HCT116 (cell line): ENCODE results near the gene MAP1LC3B. TPM values are rescaled to one million over a fixed set of nuclear protein-coding genes. Genes with fewer than 3 reads are reported as not detected.
"Not testable (repeated sequence)": the region's sequence is repeated elsewhere in the genome, so short reads cannot be mapped to it uniquely, and the experiment has no call there.

ENCODE experiments used
- ATAC-seq: fragments of 200-7000 bp; cut with Tn5 transposase; 2 replicates; pipeline ENCODE4 v1.9.1; 2020; ENCODE audit warnings: mild to moderate bottlenecking, moderate library complexity
- BruUV-seq: library from RNA; stranded (reverse); fragments of 400-500 nt; replicated peaks from 2 replicates; lab custom pipeline; 2021; lab: Mats Ljungman, UMichigan
- CTCF ChIA-PET: fragments of 300-600 bp; sonication (Branson Sonifier 250); formaldehyde crosslinking; loops from one replicate; lab custom pipeline; 2021; ENCODE audit warnings: antibody characterized with exemption; lab: Charles Lee
- POLR2A ChIA-PET: fragments of 300-600, 350-600 bp; sonication (Branson Sonifier 250); formaldehyde crosslinking; loops from one replicate; lab custom pipeline; 2021; ENCODE audit warnings: antibody characterized with exemption; lab: Charles Lee
- RAD21 ChIA-PET, 2 experiments: fragments of 300-600 bp; sonication (Branson Sonifier 250); formaldehyde crosslinking; loops; one replicate each; lab custom pipeline; 2023; ENCODE audit warnings: low total read pairs in 2 of 2; ENCODE audit not compliant: uncharacterized antibody in 2 of 2, unreplicated experiment in 2 of 2, low non-redundant PET in 1 of 2; lab: Charles Lee
- DNase-seq: peaks from one replicate; pipeline ENCODE4 v3.0.0-alpha.2; 2010; ENCODE audit warnings: low read depth, low spot score
- H2AFZ ChIP-seq: fragments of 200-600 bp; shearing (Covaris generic), sonication (generic); 2 replicates; pipeline ENCODE4 v1.6.1; 2017; ENCODE audit warnings: low read depth, mixed run types, mixed read lengths, antibody characterized with exemption, low read length; ENCODE audit not compliant: poor library complexity, severe bottlenecking
- H3K27ac ChIP-seq: 2 replicates; pipeline ENCODE4 v1.5.1; 2012; ENCODE audit warnings: low read depth, low read length
- H3K27me3 ChIP-seq: fragments of 200-600 bp; sonication (generic); 2 replicates; pipeline ENCODE4 v1.6.1; 2016; ENCODE audit warnings: mixed run types, low read length, mixed read lengths; ENCODE audit not compliant: insufficient read depth
- H3K36me3 ChIP-seq, 2 experiments: fragments of 200-500 bp in 1 of 2; fragments of 200-600 bp in 1 of 2; sonication (Bioruptor generic) in 1 of 2; sonication (generic) in 1 of 2; 2 replicates each; pipeline versions ENCODE4 v1.5.1 to v1.6.1; 2014 to 2016; ENCODE audit warnings: low read length in 2 of 2, inconsistent platforms in 1 of 2, mixed read lengths in 1 of 2, mixed run types in 1 of 2; ENCODE audit not compliant: insufficient read depth in 2 of 2, control insufficient read depth in 1 of 2
- H3K4me1 ChIP-seq, 2 experiments: fragments of 200-600 bp in 1 of 2; sonication (generic) in 1 of 2; 2 replicates each; pipeline versions ENCODE4 v1.5.1 to v1.6.1; 2012 to 2017; ENCODE audit warnings: low read length in 2 of 2, inconsistent platforms in 1 of 2, mild to moderate bottlenecking in 1 of 2, mixed read lengths in 1 of 2, mixed run types in 1 of 2, moderate library complexity in 1 of 2; ENCODE audit not compliant: insufficient read depth in 2 of 2, control insufficient read depth in 1 of 2
- H3K4me2 ChIP-seq: fragments of 200-600 bp; sonication (generic); 2 replicates; pipeline ENCODE4 v1.6.1; 2017; ENCODE audit warnings: mixed run types, low read length, mixed read lengths
- H3K4me3 ChIP-seq, 2 experiments: fragments of 200-600 bp in 1 of 2; sonication (generic) in 1 of 2; replicated peaks in 1 of 2; 2 replicates each; pipeline ENCODE4 v1.5.1; 2011 to 2016; ENCODE audit warnings: low read length in 2 of 2, control low read depth in 1 of 2, low read depth in 1 of 2, mild to moderate bottlenecking in 1 of 2, mixed read lengths in 1 of 2, mixed run types in 1 of 2
- H3K79me2 ChIP-seq: fragments of 200-600 bp; sonication (generic); 2 replicates; pipeline ENCODE4 v1.6.1; 2017; ENCODE audit warnings: mild to moderate bottlenecking, mixed run types, low read length, moderate library complexity, mixed read lengths; ENCODE audit not compliant: insufficient read depth
- H3K9ac ChIP-seq: fragments of 200-600 bp; sonication (generic); 2 replicates; pipeline ENCODE4 v1.6.1; 2016; ENCODE audit warnings: low read length, mixed read lengths
- H3K9me2 ChIP-seq: fragments of 200-600 bp; sonication (generic), shearing (Covaris generic); 2 replicates; pipeline ENCODE4 v1.6.1; 2017; ENCODE audit warnings: mixed run types, mild to moderate bottlenecking, moderate library complexity; ENCODE audit not compliant: insufficient read depth
- H3K9me3 ChIP-seq, 2 experiments: fragments of 200-500 bp in 1 of 2; fragments of 200-600 bp in 1 of 2; sonication (Bioruptor generic) in 1 of 2; sonication (generic) in 1 of 2; 2 replicates each; pipeline ENCODE4 v1.6.1; 2014 to 2017; ENCODE audit warnings: low read length in 2 of 2, mixed read lengths in 2 of 2, inconsistent platforms in 1 of 2, low read depth in 1 of 2, mild to moderate bottlenecking in 1 of 2, mixed run types in 1 of 2, moderate library complexity in 1 of 2; ENCODE audit not compliant: control insufficient read depth in 1 of 2, insufficient read depth in 1 of 2
- H4K20me1 ChIP-seq: fragments of 200-600 bp; sonication (generic), shearing (Covaris generic); 2 replicates; pipeline ENCODE4 v1.6.1; 2017; ENCODE audit warnings: mixed run types, mild to moderate bottlenecking, moderate library complexity; ENCODE audit not compliant: insufficient read depth
- CBX3 ChIP-seq: IDR thresholded peaks from 2 replicates; pipeline ENCODE4 v1.6.1; 2012; ENCODE audit warnings: low read depth
- CEBPB ChIP-seq: IDR thresholded peaks from 2 replicates; pipeline ENCODE4 v1.6.1; 2012; ENCODE audit warnings: low read depth
- EGR1 ChIP-seq: IDR thresholded peaks from 2 replicates; pipeline ENCODE4 v1.6.1; 2012; ENCODE audit warnings: low read depth
- ELF1 ChIP-seq: IDR thresholded peaks from 2 replicates; pipeline ENCODE4 v1.6.1; 2012; ENCODE audit warnings: low read depth, borderline replicate concordance
- EZH2 ChIP-seq: fragments of 200-600 bp; sonication (generic); IDR thresholded peaks from 2 replicates; pipeline ENCODE4 v1.6.1; 2017; ENCODE audit warnings: antibody characterized with exemption, mixed run types
- JUND ChIP-seq: IDR thresholded peaks from 2 replicates; pipeline ENCODE4 v1.6.1; 2012
- POLR2A ChIP-seq: IDR thresholded peaks from 2 replicates; pipeline ENCODE4 v1.7.0; 2011; ENCODE audit warnings: borderline replicate concordance; ENCODE audit not compliant: insufficient read depth, insufficient read length; ENCODE audit errors: extremely low read depth
- POLR2AphosphoS5 ChIP-seq: IDR thresholded peaks from 2 replicates; pipeline ENCODE4 v1.6.1; 2011; ENCODE audit warnings: mild to moderate bottlenecking, low read depth, low read length, moderate library complexity
- RAD21 ChIP-seq: IDR thresholded peaks from 2 replicates; pipeline ENCODE4 v1.6.1; 2012; ENCODE audit warnings: low read depth, mild to moderate bottlenecking
- SIN3A ChIP-seq: IDR thresholded peaks from 2 replicates; pipeline ENCODE4 v1.6.1; 2012; ENCODE audit warnings: low read depth
- SP1 ChIP-seq: IDR thresholded peaks from 2 replicates; pipeline ENCODE4 v1.6.1; 2012; ENCODE audit warnings: low read depth
- SRF ChIP-seq: IDR thresholded peaks from 2 replicates; pipeline ENCODE4 v1.6.1; 2012; ENCODE audit warnings: low read depth
- TCF7L2 ChIP-seq: IDR thresholded peaks from 2 replicates; pipeline ENCODE4 v1.7.0; 2011; ENCODE audit warnings: borderline replicate concordance, inconsistent platforms; ENCODE audit not compliant: insufficient read depth, insufficient read length; ENCODE audit errors: extremely low read depth
- YY1 ChIP-seq: IDR thresholded peaks from 2 replicates; pipeline ENCODE4 v1.6.1; 2011; ENCODE audit warnings: low read length, low read depth, moderate library complexity, mild to moderate bottlenecking; ENCODE audit not compliant: insufficient replicate concordance; ENCODE audit errors: extremely low read depth
- ZFX ChIP-seq: fragments of 450-650 bp; IDR thresholded peaks from 2 replicates; pipeline ENCODE4 v1.6.1; 2017
- ZNF274 ChIP-seq: fragments of 200-500 bp; sonication (Bioruptor generic); IDR thresholded peaks from 2 replicates; pipeline ENCODE4 v1.6.1; 2014; ENCODE audit warnings: mild to moderate bottlenecking, low read depth, low read length, inconsistent platforms
- intact Hi-C: fragments of 100-400 bp; cut with micrococcal nuclease; formaldehyde crosslinking; loops from 2 replicates; pipeline ENCODE4 v1.10.0; 2022
- total RNA-seq: library from RNA; stranded (reverse); gene quantifications from one replicate; pipeline ENCODE4 v1.2.1, GENCODE V29; 2021; ENCODE audit not compliant: unreplicated experiment
- TF ChIP-seq, protein P1 (sequence below): IDR thresholded peaks from 2 replicates; pipeline ENCODE4 v1.6.1; 2011; ENCODE audit warnings: mild to moderate bottlenecking, low read length, moderate library complexity; ENCODE audit not compliant: insufficient replicate concordance; ENCODE audit errors: extremely low read depth
- TF ChIP-seq, protein P2 (sequence below), 3 experiments: fragments of 200-600 bp in 1 of 3; sonication (generic) in 1 of 3; IDR thresholded peaks in 2 of 3; conservative IDR thresholded peaks in 1 of 3; 2 replicates each; pipeline ENCODE4 v1.5.1; 2012 to 2017; ENCODE audit warnings: low read depth in 2 of 3, low read length in 2 of 3, antibody characterized with exemption in 1 of 3, borderline replicate concordance in 1 of 3, control low read depth in 1 of 3, mild to moderate bottlenecking in 1 of 3, mixed read lengths in 1 of 3, mixed run types in 1 of 3, moderate library complexity in 1 of 3; ENCODE audit not compliant: insufficient read depth in 1 of 3
- TF ChIP-seq, protein P3 (sequence below): IDR thresholded peaks from 2 replicates; pipeline ENCODE4 v1.6.1; 2012

The MAP1LC3B gene
- total RNA-seq, 1 experiment from 2014 or later: 93.8 TPM

DNA sequence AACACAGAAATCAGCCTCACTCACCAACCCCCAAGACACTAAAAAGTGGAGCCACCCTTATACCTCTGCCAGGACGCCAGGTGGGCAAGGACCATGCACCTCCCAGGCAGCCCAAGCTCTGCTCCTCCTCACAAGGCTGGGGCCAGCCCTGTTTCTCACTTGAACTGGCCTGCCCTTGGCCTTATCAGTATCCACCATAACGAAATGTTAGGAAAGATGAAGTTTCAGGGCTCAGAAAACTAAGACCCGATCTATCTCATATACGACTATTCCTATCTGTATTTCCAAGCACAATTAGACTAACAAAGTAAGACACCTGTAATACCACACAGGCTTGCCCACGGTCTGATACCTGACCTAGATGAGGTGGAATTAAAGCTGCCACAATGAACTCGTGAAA, 15.5 kb upstream of the MAP1LC3B start:
- Histone ChIP-seq H3K4me1 (peaks cover 24 to 27% of the 10 kb centered on the region in 2 experiments), H3K4me2 (peak overlapping the region; percentile 5; the same call in 1 of the 2 replicates)
- no peak for TF ChIP-seq ZFX
- TF ChIP-seq, protein P1, sequence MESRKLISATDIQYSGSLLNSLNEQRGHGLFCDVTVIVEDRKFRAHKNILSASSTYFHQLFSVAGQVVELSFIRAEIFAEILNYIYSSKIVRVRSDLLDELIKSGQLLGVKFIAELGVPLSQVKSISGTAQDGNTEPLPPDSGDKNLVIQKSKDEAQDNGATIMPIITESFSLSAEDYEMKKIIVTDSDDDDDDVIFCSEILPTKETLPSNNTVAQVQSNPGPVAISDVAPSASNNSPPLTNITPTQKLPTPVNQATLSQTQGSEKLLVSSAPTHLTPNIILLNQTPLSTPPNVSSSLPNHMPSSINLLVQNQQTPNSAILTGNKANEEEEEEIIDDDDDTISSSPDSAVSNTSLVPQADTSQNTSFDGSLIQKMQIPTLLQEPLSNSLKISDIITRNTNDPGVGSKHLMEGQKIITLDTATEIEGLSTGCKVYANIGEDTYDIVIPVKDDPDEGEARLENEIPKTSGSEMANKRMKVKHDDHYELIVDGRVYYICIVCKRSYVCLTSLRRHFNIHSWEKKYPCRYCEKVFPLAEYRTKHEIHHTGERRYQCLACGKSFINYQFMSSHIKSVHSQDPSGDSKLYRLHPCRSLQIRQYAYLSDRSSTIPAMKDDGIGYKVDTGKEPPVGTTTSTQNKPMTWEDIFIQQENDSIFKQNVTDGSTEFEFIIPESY: no peak
- no peak for TF ChIP-seq JUND
- TF ChIP-seq POLR2A: no peak
- TF ChIP-seq TCF7L2: no peak
- TF ChIP-seq SRF: no peak
- TF ChIP-seq CBX3: no peak
- TF ChIP-seq EGR1: no peak
- TF ChIP-seq, protein P2, sequence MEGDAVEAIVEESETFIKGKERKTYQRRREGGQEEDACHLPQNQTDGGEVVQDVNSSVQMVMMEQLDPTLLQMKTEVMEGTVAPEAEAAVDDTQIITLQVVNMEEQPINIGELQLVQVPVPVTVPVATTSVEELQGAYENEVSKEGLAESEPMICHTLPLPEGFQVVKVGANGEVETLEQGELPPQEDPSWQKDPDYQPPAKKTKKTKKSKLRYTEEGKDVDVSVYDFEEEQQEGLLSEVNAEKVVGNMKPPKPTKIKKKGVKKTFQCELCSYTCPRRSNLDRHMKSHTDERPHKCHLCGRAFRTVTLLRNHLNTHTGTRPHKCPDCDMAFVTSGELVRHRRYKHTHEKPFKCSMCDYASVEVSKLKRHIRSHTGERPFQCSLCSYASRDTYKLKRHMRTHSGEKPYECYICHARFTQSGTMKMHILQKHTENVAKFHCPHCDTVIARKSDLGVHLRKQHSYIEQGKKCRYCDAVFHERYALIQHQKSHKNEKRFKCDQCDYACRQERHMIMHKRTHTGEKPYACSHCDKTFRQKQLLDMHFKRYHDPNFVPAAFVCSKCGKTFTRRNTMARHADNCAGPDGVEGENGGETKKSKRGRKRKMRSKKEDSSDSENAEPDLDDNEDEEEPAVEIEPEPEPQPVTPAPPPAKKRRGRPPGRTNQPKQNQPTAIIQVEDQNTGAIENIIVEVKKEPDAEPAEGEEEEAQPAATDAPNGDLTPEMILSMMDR (IDR thresholded peaks at IDR 0.05 in 2 of 3, conservative IDR thresholded peaks at IDR 0.05 in 1 of 3; ENCODE audit: borderline replicate concordance in 1 of 3, insufficient read depth in 1 of 3, low read depth in 2 of 3, low read length in 2 of 3): no peak
- no peak for TF ChIP-seq YY1
- no peak for TF ChIP-seq SIN3A
- no peak for TF ChIP-seq CEBPB
- TF ChIP-seq EZH2: no peak
- TF ChIP-seq RAD21: no peak
- TF ChIP-seq POLR2AphosphoS5: no peak
- TF ChIP-seq, protein P3, sequence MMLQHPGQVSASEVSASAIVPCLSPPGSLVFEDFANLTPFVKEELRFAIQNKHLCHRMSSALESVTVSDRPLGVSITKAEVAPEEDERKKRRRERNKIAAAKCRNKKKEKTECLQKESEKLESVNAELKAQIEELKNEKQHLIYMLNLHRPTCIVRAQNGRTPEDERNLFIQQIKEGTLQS: no peak
- no peak for TF ChIP-seq ELF1
- TF ChIP-seq ZNF274: no peak
- no peak for TF ChIP-seq SP1
- TF ChIP-seq, all 23 proteins: peak for 0
- H3K9me3 ChIP-seq: no peaks in the 10 kb centered on the region
- H3K27me3 ChIP-seq: no peaks in the 10 kb centered on the region
- ChIA-PET RAD21 (no interaction called here), POLR2A (no interaction called here), CTCF (no interaction called here)
- H4K20me1 ChIP-seq: peaks cover 11% of the 10 kb centered on the region; the same call in 1 of the 2 replicates
- no peak for DNase-seq
- no peak overlapping the region for H3K4me3 ChIP-seq
- peak; percentile 26; the same call in 1 of the 2 replicates for ATAC-seq
- BruUV-seq: no TSS peak
- intact Hi-C loops: no loop called here
- H3K27ac ChIP-seq: no peak overlapping the region
- H3K9ac ChIP-seq: no peak overlapping the region
- 0 out of 4 replicates have a peak, but pooled peaks cover 0 to 7% of the 10 kb centered on the region in 2 experiments for H3K36me3 ChIP-seq
- no peak overlapping the region for H2AFZ ChIP-seq
- peaks cover 96% of the 10 kb centered on the region for H3K79me2 ChIP-seq
- no peaks in the 10 kb centered on the region for H3K9me2 ChIP-seq

DNA sequence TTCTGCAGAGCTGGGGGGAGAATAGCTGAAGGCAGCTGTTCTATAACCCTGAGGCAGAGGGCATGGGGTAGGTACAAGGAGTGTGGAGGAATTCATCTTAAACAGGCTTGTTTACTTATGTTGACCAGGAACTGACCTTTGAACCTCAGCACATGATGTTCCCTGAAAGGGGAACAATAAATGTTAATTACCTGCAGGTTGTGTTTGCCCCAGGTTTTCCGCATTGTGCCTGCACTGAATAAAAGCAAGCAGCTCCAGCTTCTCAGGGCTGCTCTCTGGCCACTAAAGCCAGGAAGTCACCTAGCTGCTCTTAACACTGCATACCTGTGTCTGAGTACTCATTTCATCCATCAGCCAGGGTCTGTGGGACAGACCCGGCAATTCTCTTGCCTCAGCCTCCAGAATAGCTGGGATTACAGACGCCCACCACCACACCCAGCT, 12.8 kb upstream of the MAP1LC3B start:
- intact Hi-C loops, RAD21 ChIA-PET, H3K36me3 ChIP-seq, H3K4me2 ChIP-seq, H3K27ac ChIP-seq, POLR2A ChIA-PET, CTCF ChIA-PET, H3K9me3 ChIP-seq, H3K9ac ChIP-seq, H3K9me2 ChIP-seq, ATAC-seq, BruUV-seq, H2AFZ ChIP-seq, DNase-seq, H3K27me3 ChIP-seq, H3K4me3 ChIP-seq: not testable (repeated sequence)
- peaks cover 17% of the 10 kb centered on the region; the same call in 1 of the 2 replicates for H4K20me1 ChIP-seq
- peaks cover 88% of the 10 kb centered on the region for H3K79me2 ChIP-seq
- H3K4me1 ChIP-seq: peaks cover 31 to 40% of the 10 kb centered on the region in 2 experiments
